ENCODE results near the gene F7.

DNA sequence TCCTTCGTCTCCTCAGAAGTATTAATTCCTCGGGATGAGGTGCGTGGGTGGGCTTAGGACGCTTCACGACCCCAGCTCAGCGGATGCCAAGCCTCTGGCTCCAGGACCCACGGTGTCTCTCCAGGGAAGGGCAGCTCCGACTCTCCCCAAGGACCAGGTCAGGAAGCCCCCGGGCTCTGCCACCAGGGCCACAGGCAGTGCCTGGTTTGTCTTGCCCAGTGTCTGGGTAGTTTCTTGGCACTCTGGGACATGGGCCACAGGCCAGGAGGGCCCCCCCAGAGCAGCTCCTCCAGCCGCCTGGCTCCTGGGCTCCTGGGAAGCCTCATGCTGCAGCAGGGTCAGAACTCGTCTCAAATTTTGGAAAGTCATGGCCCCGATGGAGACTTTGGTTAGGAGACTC is 55.4 kb downstream of the F7 start:
- no peak for TF ChIP-seq CTCF (IDR thresholded peaks at IDR 0.05; ENCODE audit: insufficient read depth, low read length, poor library complexity, severe bottlenecking)
- TF ChIP-seq EZH2phosphoT487 (conservative IDR thresholded peaks at IDR 0.05; ENCODE audit: low read length): no peak
